Left lung (tissue), 10 donors: ENCODE results near the gene CNNM3. TPM values are rescaled to one million over a fixed set of nuclear protein-coding genes. Genes with fewer than 3 reads are reported as not detected.
A peak's percentile ranks its signal among the peaks of the same experiment; 100 is the strongest.

Experiments
- ATAC-seq: fragments of 200-7000 bp; cut with Tn5 transposase; one replicate; pipeline ENCODE4 v1.9.1; 2020; ENCODE audit warnings: moderate library complexity
- DNase-seq, 4 donors: peaks; one replicate each; pipeline ENCODE4 v3.0.0-alpha.2; 2013 to 2020
- H3K27ac ChIP-seq, 2 donors: fragments of 200-600 bp; sonication (generic) in 1 of 2; one replicate each; pipeline versions ENCODE4 v1.5.0 to v1.8.0; 2020 to 2021
- H3K27me3 ChIP-seq, 2 donors: fragments of 200-600 bp; sonication (generic) in 1 of 2; one replicate each; pipeline versions ENCODE4 v1.5.0 to v1.8.0; 2020 to 2021
- H3K36me3 ChIP-seq, 2 donors: fragments of 200-600 bp; sonication (generic) in 1 of 2; one replicate each; pipeline versions ENCODE4 v1.5.0 to v1.8.0; 2020 to 2021
- H3K4me1 ChIP-seq, 2 donors: fragments of 200-600 bp; one replicate each; pipeline ENCODE4 v1.8.0; 2021
- H3K4me3 ChIP-seq, 2 donors: fragments of 200-600 bp; sonication (generic) in 1 of 2; one replicate each; pipeline versions ENCODE4 v1.5.0 to v1.8.0; 2020 to 2021; ENCODE audit warnings: mild to moderate bottlenecking in 1 of 2
- H3K9me3 ChIP-seq, 2 donors: fragments of 200-600 bp; sonication (generic) in 1 of 2; one replicate each; pipeline versions ENCODE4 v1.5.0 to v1.8.0; 2020 to 2021
- intact Hi-C, 2 donors: fragments of 100-400 bp; cut with DNase I; formaldehyde crosslinking; loops; one replicate each; pipeline versions ENCODE4 v1.11.2 to v1.14.2; 2022
- polyA plus RNA-seq, 6 donors: library from polyadenylated mRNA; unstranded; fragments of 120-200 nt; gene quantifications; one replicate each; pipeline ENCODE4 v1.2.1, GENCODE V29; 2013; ENCODE audit not compliant: insufficient read length in 6 of 6
- total RNA-seq, 2 donors: library from RNA; stranded (reverse); fragmentation: NEBNext Ultra II Directional; extraction: Animal tissue kit (Norgen Biotek cat#: 25700); gene quantifications; one replicate each; pipeline ENCODE4 v1.2.1, GENCODE V29; 2021
- TF ChIP-seq, protein P1 (sequence below), 2 donors: fragments of 200-600 bp; sonication (generic) in 1 of 2; IDR thresholded peaks; one replicate each; pipeline versions ENCODE4 v1.5.0 to v1.8.0; 2021; ENCODE audit warnings: antibody characterized with exemption in 2 of 2
- donor health status: DM: no; HTN: yes; CAD: no.
- donor health status: DM: no; HTN: no; CAD: no.

Gene CNNM3
- total and polyA plus RNA-seq, 8 donors: 24.8 to 37.9 (median 32.2) TPM

GRCh38 chr2:96824079-96824870, 8.2 kb downstream of the CNNM3 start:
- DNase-seq (no peak), ATAC-seq (peak; percentile 72)
- H3K4me1 ChIP-seq: peaks cover 6 to 19% of the 10 kb centered on the region in 2 donors
- TF ChIP-seq, protein P1, sequence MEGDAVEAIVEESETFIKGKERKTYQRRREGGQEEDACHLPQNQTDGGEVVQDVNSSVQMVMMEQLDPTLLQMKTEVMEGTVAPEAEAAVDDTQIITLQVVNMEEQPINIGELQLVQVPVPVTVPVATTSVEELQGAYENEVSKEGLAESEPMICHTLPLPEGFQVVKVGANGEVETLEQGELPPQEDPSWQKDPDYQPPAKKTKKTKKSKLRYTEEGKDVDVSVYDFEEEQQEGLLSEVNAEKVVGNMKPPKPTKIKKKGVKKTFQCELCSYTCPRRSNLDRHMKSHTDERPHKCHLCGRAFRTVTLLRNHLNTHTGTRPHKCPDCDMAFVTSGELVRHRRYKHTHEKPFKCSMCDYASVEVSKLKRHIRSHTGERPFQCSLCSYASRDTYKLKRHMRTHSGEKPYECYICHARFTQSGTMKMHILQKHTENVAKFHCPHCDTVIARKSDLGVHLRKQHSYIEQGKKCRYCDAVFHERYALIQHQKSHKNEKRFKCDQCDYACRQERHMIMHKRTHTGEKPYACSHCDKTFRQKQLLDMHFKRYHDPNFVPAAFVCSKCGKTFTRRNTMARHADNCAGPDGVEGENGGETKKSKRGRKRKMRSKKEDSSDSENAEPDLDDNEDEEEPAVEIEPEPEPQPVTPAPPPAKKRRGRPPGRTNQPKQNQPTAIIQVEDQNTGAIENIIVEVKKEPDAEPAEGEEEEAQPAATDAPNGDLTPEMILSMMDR (IDR thresholded peaks at IDR 0.05): no peak
- no peak overlapping the region for H3K4me3 ChIP-seq
- no peak overlapping the region for H3K27ac ChIP-seq
- H3K36me3 ChIP-seq: peaks cover 0 to 59% of the 10 kb centered on the region in 2 donors
- H3K9me3 ChIP-seq: no peaks in the 10 kb centered on the region
- no peaks in the 10 kb centered on the region for H3K27me3 ChIP-seq
- intact Hi-C loops: no loop called here

- TF ChIP-seq, protein P1 (IDR thresholded peaks at IDR 0.05): no peak
Measured at GRCh38 chr2:96825057-96825456, 9.0 kb downstream of the CNNM3 start.

GRCh38 chr2:96826546-96827278, 10.6 kb downstream of the CNNM3 start:
- ATAC-seq (no peak), DNase-seq (no peak)
- peaks cover 0 to 82% of the 10 kb centered on the region in 2 donors for H3K36me3 ChIP-seq
- peaks cover 0 to 6% of the 10 kb centered on the region in 2 donors for H3K4me1 ChIP-seq
- H3K4me3 ChIP-seq: no peak overlapping the region
- TF ChIP-seq, protein P1 (IDR thresholded peaks at IDR 0.05): no peak
- H3K27me3 ChIP-seq: no peaks in the 10 kb centered on the region
- intact Hi-C loops: no loop called here
- no peak overlapping the region for H3K27ac ChIP-seq
- H3K9me3 ChIP-seq: no peaks in the 10 kb centered on the region

More at GRCh38 chr2:96825057-96825456, 9.0 kb downstream of the CNNM3 start:
- H3K27ac ChIP-seq: no peak overlapping the region
- peaks cover 0 to 67% of the 10 kb centered on the region in 2 donors for H3K36me3 ChIP-seq
- no peak overlapping the region for H3K4me3 ChIP-seq
- DNase-seq (no peak), ATAC-seq (no peak)
- intact Hi-C loops: no loop called here
- peaks cover 0 to 11% of the 10 kb centered on the region in 2 donors for H3K4me1 ChIP-seq
- no peaks in the 10 kb centered on the region for H3K9me3 ChIP-seq
- no peaks in the 10 kb centered on the region for H3K27me3 ChIP-seq

GRCh38 chr2:96828436-96828835, 12.4 kb downstream of the CNNM3 start:
- DNase-seq: no peak
- peaks cover 0 to 6% of the 10 kb centered on the region in 2 donors for H3K4me1 ChIP-seq
- ATAC-seq: no peak
- H3K27ac ChIP-seq: no peak overlapping the region
- TF ChIP-seq, protein P1 (IDR thresholded peaks at IDR 0.05): no peak
- H3K4me3 ChIP-seq: no peak overlapping the region
- no peaks in the 10 kb centered on the region for H3K27me3 ChIP-seq
- H3K9me3 ChIP-seq: no peaks in the 10 kb centered on the region
- intact Hi-C loops: no loop called here
- H3K36me3 ChIP-seq: peaks cover 0 to 91% of the 10 kb centered on the region in 2 donors

DNA sequence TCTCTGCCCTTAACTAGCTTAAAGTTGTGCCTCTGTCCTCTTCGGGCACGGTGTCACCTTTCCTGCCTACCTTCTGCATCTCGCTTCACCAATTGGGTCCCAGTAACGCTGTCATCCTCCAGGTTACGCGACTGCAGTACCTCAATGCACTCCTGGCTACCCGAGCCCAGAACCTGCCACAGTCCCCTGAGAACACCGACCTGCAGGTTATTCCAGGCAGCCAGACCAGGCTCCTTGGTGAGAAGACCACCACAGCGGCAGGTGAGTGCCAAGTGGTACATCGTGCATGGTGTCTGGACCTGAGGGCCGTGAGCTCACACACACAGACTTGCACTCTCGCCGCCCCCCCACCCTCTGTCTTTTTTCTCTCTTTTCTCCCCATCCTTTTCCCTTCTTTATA, 12.8 kb downstream of the CNNM3 start:
- Histone ChIP-seq H3K27me3 (no peaks in the 10 kb centered on the region), H3K36me3 (peaks cover 0 to 95% of the 10 kb centered on the region in 2 donors), H3K27ac (no peak overlapping the region), H3K4me3 (no peak overlapping the region), H3K9me3 (no peaks in the 10 kb centered on the region), H3K4me1 (peaks cover 0 to 6% of the 10 kb centered on the region in 2 donors)
- ATAC-seq (no peak), DNase-seq (no peak)
- intact Hi-C loops: no loop called here
- TF ChIP-seq, protein P1 (IDR thresholded peaks at IDR 0.05): no peak
